ENCODE data around the gene NDUFS2. TPM values are rescaled to one million over a fixed set of nuclear protein-coding genes. Genes with fewer than 3 reads are reported as not detected.

Gene NDUFS2
- total and polyA plus RNA-seq, 4 experiments from 2014 or later = 89.9 to 112 (median 95.1) TPM

DNA sequence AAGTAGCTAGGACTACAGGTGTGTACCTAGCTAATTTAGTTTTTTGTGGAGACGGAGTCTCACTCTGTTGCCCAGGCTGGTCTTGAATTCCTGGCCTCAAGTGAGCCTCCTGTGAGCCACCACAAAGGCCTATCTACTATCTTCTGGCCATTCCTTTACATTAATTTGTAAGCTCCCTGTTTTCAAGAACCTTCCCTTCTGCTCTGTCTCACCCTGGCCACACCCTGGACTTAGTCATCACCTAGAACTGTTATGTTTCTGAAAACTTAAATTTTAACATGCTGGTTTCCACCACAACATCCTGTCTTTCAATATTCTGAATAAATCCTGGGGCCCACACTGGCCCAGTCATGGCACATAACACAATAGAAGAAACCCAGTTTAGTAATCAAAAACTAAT lies 20.0 kb upstream of the NDUFS2 start:
- no peaks in the 10 kb centered on the region for H3K27me3 Mint-ChIP-seq
- H3K36me3 ChIP-seq (ENCODE audit: insufficient read depth, low read length) = no peaks in the 10 kb centered on the region
- H3K4me1 ChIP-seq (ENCODE audit: insufficient read depth, low read length) = peaks cover 83% of the 10 kb centered on the region
- peaks cover 0 to 1% of the 10 kb centered on the region in 2 donors for H3K36me3 Mint-ChIP-seq
- POLR2A ChIA-PET (ENCODE audit: partially characterized antibody) = interaction anchor here (0.8 to 5.6 kb wide), 21 partner anchors 9 to 209 kb away, joined by 3 to 132 read pairs (median 7); partner anchors contain the start of genes ADAMTS4, ARHGAP30, DEDD and NDUFS2
- H3K4me3 Mint-ChIP-seq = peak overlapping the region; percentile 2 to 85 (median 76)
- intact Hi-C loops (cut with micrococcal nuclease) = loop anchor here (1.0 kb wide), 3 partner anchors 10 to 43 kb away; partner anchors contain the start of gene NDUFS2
- peak; percentile 60 to 81 (median 69) for DNase-seq
- H3K27me3 ChIP-seq (ENCODE audit: insufficient read depth, low read length) = no peaks in the 10 kb centered on the region
- H3K9me3 ChIP-seq (ENCODE audit: control insufficient read depth in 1 of 2, low read length in 2 of 2) = no peaks in the 10 kb centered on the region
- H3K27ac ChIP-seq (ENCODE audit: low read depth, low read length) = peak overlapping the region; percentile 54
- CTCF ChIA-PET (ENCODE audit: partially characterized antibody) = interaction anchor here (0.8 to 5.7 kb wide), 12 partner anchors 10 to 202 kb away, joined by 3 to 121 read pairs (median 8); partner anchors contain the start of genes APOA2, NDUFS2, PPOX and TOMM40L
- peak overlapping the region; percentile 86 to 97 (median 93) for H3K27ac Mint-ChIP-seq
- H3K4me1 Mint-ChIP-seq = peaks cover 54 to 87% (median 75%) of the 10 kb centered on the region in 4 donors
- H3K4me3 ChIP-seq (ENCODE audit: low read length in 2 of 2) = peak overlapping the region in 1 of 2 donors; percentile 18
- H3K9me3 Mint-ChIP-seq = no peaks in the 10 kb centered on the region

DNA sequence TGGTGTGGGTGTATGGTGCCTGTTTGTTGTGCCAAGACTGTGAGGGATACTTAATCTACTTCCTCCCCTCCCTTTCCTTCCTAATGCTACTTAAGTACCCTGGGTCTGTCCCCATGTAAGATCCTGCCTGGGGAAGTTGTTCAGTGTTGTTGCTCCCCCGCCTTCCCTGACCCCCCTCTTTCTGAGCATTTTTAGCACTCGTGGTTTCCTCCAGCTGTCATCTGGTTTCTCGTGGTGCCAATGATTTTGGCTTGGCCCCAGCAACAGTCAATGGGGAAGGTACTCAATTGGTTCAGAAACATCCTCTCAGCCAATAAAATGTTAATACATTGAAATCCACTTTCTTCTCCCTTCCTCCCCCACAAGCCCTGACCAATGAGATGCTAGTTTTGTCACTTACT lies 16.9 kb upstream of the NDUFS2 start:
- H3K27me3 Mint-ChIP-seq = no peaks in the 10 kb centered on the region
- intact Hi-C loops (cut with micrococcal nuclease) = loop anchor here (1.0 to 5.0 kb wide), 2 partner anchors 19 to 33 kb away; partner anchors contain the start of genes PPOX and UFC1
- Histone ChIP-seq H3K4me1 (ENCODE audit: insufficient read depth, low read length) (peaks cover 94% of the 10 kb centered on the region), H3K9me3 (ENCODE audit: control insufficient read depth in 1 of 2, low read length in 2 of 2) (no peaks in the 10 kb centered on the region), H3K4me3 (ENCODE audit: low read length in 2 of 2) (peak overlapping the region; percentile 8 to 25), H3K27ac (ENCODE audit: low read depth, low read length) (peak overlapping the region; percentile 47), H3K27me3 (ENCODE audit: insufficient read depth, low read length) (no peaks in the 10 kb centered on the region), H3K36me3 (ENCODE audit: insufficient read depth, low read length) (no peaks in the 10 kb centered on the region)
- no peaks in the 10 kb centered on the region for H3K36me3 Mint-ChIP-seq
- POLR2A ChIA-PET (ENCODE audit: partially characterized antibody) = interaction anchor here (1.0 to 10.4 kb wide), 9 partner anchors 8 to 121 kb away, joined by 4 to 134 read pairs (median 6); partner anchors contain the start of genes ADAMTS4, B4GALT3, NDUFS2 and PPOX
- H3K4me1 Mint-ChIP-seq = peaks cover 57 to 88% (median 78%) of the 10 kb centered on the region in 4 donors
- no peaks in the 10 kb centered on the region for H3K9me3 Mint-ChIP-seq
- H3K27ac Mint-ChIP-seq = peak overlapping the region; percentile 86 to 96 (median 92)
- peak; percentile 86 to 92 (median 88) for DNase-seq
- H3K4me3 Mint-ChIP-seq = peak overlapping the region; percentile 73 to 89 (median 83)
- CTCF ChIA-PET (ENCODE audit: partially characterized antibody) = interaction anchor here (0.6 to 10.9 kb wide), 6 partner anchors 8 to 198 kb away, joined by 3 to 115 read pairs (median 5); partner anchors contain the start of genes B4GALT3, NDUFS2, PPOX and TOMM40L

DNA sequence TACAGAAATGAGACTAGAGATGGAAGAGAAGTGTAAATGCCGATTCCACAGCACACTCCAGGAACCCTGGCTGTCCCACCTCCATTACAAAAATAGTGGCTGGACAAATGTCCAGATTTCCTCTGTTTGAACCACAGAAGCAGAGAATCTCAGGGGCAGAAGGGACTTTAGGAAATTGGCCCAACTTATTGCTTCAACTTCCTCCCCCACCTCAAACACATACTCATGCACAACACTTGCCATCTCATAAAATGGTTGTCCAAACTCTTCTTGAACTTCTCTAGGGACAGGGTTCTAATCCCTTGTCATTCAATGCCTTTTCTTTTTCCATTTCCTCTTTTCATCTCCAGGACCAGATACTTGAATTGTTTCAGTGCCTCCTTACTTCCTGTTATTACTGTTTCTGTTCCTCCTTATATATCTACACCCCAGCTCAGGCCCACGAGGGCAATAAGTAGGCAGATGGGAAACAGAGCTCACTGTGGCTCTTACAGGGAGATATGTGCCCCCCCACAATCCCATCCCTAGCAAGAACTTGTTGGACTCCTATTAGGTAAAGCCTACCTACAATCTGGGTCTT lies 16.3 kb upstream of the NDUFS2 start:
- Mint-ChIP-seq H3K4me1 (peaks cover 53 to 82% (median 73%) of the 10 kb centered on the region in 4 donors), H3K4me3 (peak overlapping the region; percentile 73 to 89 (median 83)), H3K27me3 (no peaks in the 10 kb centered on the region), H3K27ac (peak overlapping the region; percentile 86 to 96 (median 92)), H3K36me3 (no peaks in the 10 kb centered on the region), H3K9me3 (no peaks in the 10 kb centered on the region)
- H3K4me1 ChIP-seq (ENCODE audit: insufficient read depth, low read length) = peaks cover 92% of the 10 kb centered on the region
- no peaks in the 10 kb centered on the region for H3K9me3 ChIP-seq (ENCODE audit: control insufficient read depth in 1 of 2, low read length in 2 of 2)
- peak overlapping the region; percentile 47 for H3K27ac ChIP-seq (ENCODE audit: low read depth, low read length)
- intact Hi-C loops (cut with micrococcal nuclease) = loop anchor here (1.0 to 5.0 kb wide), 2 partner anchors 20 to 34 kb away; partner anchors contain the start of genes PPOX and UFC1
- DNase-seq = no peak
- no peaks in the 10 kb centered on the region for H3K27me3 ChIP-seq (ENCODE audit: insufficient read depth, low read length)
- ChIA-PET POLR2A (ENCODE audit: partially characterized antibody) (interaction anchor here (1.0 to 10.4 kb wide), 10 partner anchors 8 to 120 kb away, joined by 3 to 134 read pairs (median 6); partner anchors contain the start of genes ADAMTS4, B4GALT3, NDUFS2 and PPOX), CTCF (ENCODE audit: partially characterized antibody) (interaction anchor here (0.6 to 10.9 kb wide), 6 partner anchors 7 to 197 kb away, joined by 3 to 115 read pairs (median 8); partner anchors contain the start of genes B4GALT3, NDUFS2, PPOX and TOMM40L)
- H3K36me3 ChIP-seq (ENCODE audit: insufficient read depth, low read length) = no peaks in the 10 kb centered on the region
- peak overlapping the region; percentile 8 to 25 for H3K4me3 ChIP-seq (ENCODE audit: low read length in 2 of 2)

DNA sequence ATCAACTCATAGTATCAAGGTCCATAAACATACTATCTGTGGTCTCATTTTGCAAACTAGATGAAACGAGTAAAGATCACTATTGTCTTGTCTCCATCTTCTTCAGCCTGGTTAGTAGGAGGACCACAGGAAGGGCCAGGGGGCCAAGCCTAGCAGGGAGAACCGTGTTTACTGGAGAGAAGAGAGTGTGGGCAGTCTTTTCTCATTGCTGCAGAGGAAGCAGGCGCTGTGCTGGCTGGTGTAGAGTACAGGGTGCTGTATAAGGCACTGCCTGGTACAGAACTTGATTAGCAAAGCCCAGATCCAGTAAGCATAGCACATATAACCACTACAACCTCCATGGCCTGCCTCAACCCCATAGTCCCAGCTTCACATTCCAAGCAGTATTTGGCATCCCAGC lies 14.9 kb upstream of the NDUFS2 start:
- Histone ChIP-seq H3K27me3 (ENCODE audit: insufficient read depth, low read length) (no peaks in the 10 kb centered on the region), H3K36me3 (ENCODE audit: insufficient read depth, low read length) (no peaks in the 10 kb centered on the region), H3K9me3 (ENCODE audit: control insufficient read depth in 1 of 2, low read length in 2 of 2) (no peaks in the 10 kb centered on the region), H3K4me1 (ENCODE audit: insufficient read depth, low read length) (peaks cover 91% of the 10 kb centered on the region), H3K27ac (ENCODE audit: low read depth, low read length) (peak overlapping the region; percentile 47), H3K4me3 (ENCODE audit: low read length in 2 of 2) (no peak overlapping the region)
- intact Hi-C loops (cut with micrococcal nuclease) = loop anchor here (5.0 kb wide), 1 partner anchor 35 kb away; the partner anchor contains the start of gene UFC1
- ChIA-PET POLR2A (ENCODE audit: partially characterized antibody) (interaction anchor here (1.8 to 10.4 kb wide), 4 partner anchors 10 to 22 kb away, joined by 6 to 134 read pairs (median 18); partner anchors contain the start of genes ADAMTS4, B4GALT3, NDUFS2 and PPOX), CTCF (ENCODE audit: partially characterized antibody) (interaction anchor here (1.2 to 10.9 kb wide), 4 partner anchors 15 to 38 kb away, joined by 4 to 115 read pairs (median 9); partner anchors contain the start of genes NDUFS2, PPOX and TOMM40L)
- H3K4me1 Mint-ChIP-seq = peaks cover 48 to 78% (median 65%) of the 10 kb centered on the region in 4 donors
- no peak for DNase-seq
- no peaks in the 10 kb centered on the region for H3K27me3 Mint-ChIP-seq
- peak overlapping the region in 6 of 8 donors; percentile 22 to 70 (median 43) for H3K4me3 Mint-ChIP-seq
- H3K9me3 Mint-ChIP-seq = no peaks in the 10 kb centered on the region
- peak overlapping the region; percentile 83 to 96 (median 90) for H3K27ac Mint-ChIP-seq
- H3K36me3 Mint-ChIP-seq = no peaks in the 10 kb centered on the region

DNA sequence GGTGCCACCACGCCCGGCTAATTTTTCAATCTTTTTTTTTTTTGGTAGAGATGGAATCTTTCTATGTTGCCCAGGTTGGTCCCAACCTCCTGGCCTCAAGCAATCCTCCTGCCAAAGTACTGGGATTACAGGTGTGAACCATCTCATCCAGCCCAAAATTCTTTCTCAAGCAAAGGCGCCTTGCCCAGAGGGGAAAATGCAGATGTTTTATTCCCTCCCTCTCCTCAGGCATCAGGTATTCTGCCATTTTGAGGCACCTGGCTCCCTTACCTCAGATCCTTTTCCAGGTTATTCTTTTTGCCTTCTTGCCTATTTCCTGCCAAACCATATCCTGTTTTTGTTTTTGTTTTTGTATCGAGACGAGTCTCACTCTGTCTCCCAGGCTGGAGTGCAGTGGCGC lies 13.8 kb upstream of the NDUFS2 start:
- Mint-ChIP-seq H3K9me3 (no peaks in the 10 kb centered on the region), H3K27me3 (no peaks in the 10 kb centered on the region), H3K4me3 (peak overlapping the region in 5 of 8 donors; percentile 41 to 66 (median 60)), H3K36me3 (peaks cover 0 to 2% of the 10 kb centered on the region in 2 donors), H3K27ac (peak overlapping the region in 6 of 7 donors; percentile 36 to 89 (median 84)), H3K4me1 (peaks cover 47 to 77% (median 65%) of the 10 kb centered on the region in 4 donors)
- Histone ChIP-seq H3K4me1 (ENCODE audit: insufficient read depth, low read length) (peaks cover 89% of the 10 kb centered on the region), H3K27me3 (ENCODE audit: insufficient read depth, low read length) (no peaks in the 10 kb centered on the region), H3K4me3 (ENCODE audit: low read length in 2 of 2) (no peak overlapping the region), H3K36me3 (ENCODE audit: insufficient read depth, low read length) (no peaks in the 10 kb centered on the region), H3K27ac (ENCODE audit: low read depth, low read length) (no peak overlapping the region), H3K9me3 (ENCODE audit: control insufficient read depth in 1 of 2, low read length in 2 of 2) (no peaks in the 10 kb centered on the region)
- no peak for DNase-seq
- intact Hi-C loops (cut with micrococcal nuclease) = loop anchor here (5.0 kb wide), 1 partner anchor 36 kb away; the partner anchor contains the start of gene UFC1
- ChIA-PET CTCF (ENCODE audit: partially characterized antibody) (interaction anchor here (1.2 to 10.9 kb wide), 2 partner anchors 22 to 37 kb away, joined by 4 to 115 read pairs; partner anchors contain the start of genes PPOX and TOMM40L), POLR2A (ENCODE audit: partially characterized antibody) (interaction anchor here (1.8 to 10.4 kb wide), 3 partner anchors 12 to 23 kb away, joined by 6 to 134 read pairs (median 14); partner anchors contain the start of genes ADAMTS4, NDUFS2 and PPOX)

DNA sequence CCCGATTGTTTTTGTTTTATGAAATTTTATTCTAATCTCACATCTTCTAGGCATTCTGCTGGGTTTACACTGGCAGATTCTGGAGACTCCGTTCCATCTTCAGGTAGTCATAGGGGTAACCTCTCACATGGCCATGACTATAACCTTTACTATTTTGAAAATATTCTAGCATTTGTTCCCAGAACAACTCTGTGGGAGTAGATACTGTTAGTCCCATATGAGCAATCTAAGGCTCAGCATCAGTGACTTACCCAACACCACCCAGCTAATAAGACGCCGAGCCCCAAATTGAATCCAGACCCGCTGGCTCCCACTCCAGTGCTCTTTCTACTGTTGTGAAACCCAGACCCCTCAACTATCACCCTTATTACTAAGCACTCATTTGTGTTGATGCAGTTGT lies 13.1 kb upstream of the NDUFS2 start:
- Mint-ChIP-seq H3K4me1 (peaks cover 41 to 71% (median 60%) of the 10 kb centered on the region in 4 donors), H3K4me3 (peak overlapping the region in 2 of 8 donors; percentile 26 to 30)
- H3K27ac ChIP-seq (ENCODE audit: low read depth, low read length) = no peak overlapping the region

More for the DNA sequence above, 13.1 kb upstream of the NDUFS2 start:
- CTCF ChIA-PET (ENCODE audit: partially characterized antibody) = interaction anchor here (10.9 kb wide), 1 partner anchor 23 kb away, joined by 115 read pairs; the partner anchor contains the start of gene PPOX
- POLR2A ChIA-PET (ENCODE audit: partially characterized antibody) = interaction anchor here (1.8 to 10.4 kb wide), 4 partner anchors 7 to 23 kb away, joined by 6 to 134 read pairs (median 55); partner anchors contain the start of genes ADAMTS4, NDUFS2 and PPOX
- Mint-ChIP-seq H3K27ac (peak overlapping the region in 5 of 7 donors; percentile 35 to 84 (median 72)), H3K9me3 (no peaks in the 10 kb centered on the region), H3K27me3 (no peaks in the 10 kb centered on the region), H3K36me3 (peaks cover 0 to 2% of the 10 kb centered on the region in 2 donors)
- Histone ChIP-seq H3K36me3 (ENCODE audit: insufficient read depth, low read length) (no peaks in the 10 kb centered on the region), H3K27me3 (ENCODE audit: insufficient read depth, low read length) (no peaks in the 10 kb centered on the region), H3K9me3 (ENCODE audit: control insufficient read depth in 1 of 2, low read length in 2 of 2) (no peaks in the 10 kb centered on the region), H3K4me1 (ENCODE audit: insufficient read depth, low read length) (peaks cover 83% of the 10 kb centered on the region), H3K4me3 (ENCODE audit: low read length in 2 of 2) (no peak overlapping the region)
- intact Hi-C loops (cut with micrococcal nuclease) = loop anchor here (5.0 kb wide), 1 partner anchor 37 kb away; the partner anchor contains the start of gene UFC1
- no peak for DNase-seq

Data from CD4-positive, alpha-beta memory T cell (primary cell).